SKM-1 treated with dmso at 0.1 percent for 144 hours (cell line): ENCODE data around the gene ST6GALNAC3.

ENCODE experiments used
- DNase-seq: peaks from one replicate; lab custom pipeline; 2025; ENCODE audit not compliant: unreplicated experiment; lab: John Stamatoyannopoulos, UW

The ST6GALNAC3 gene

GRCh38 chr1:76418531-76418930 is 344.0 kb downstream of the ST6GALNAC3 start:
- DNase-seq: no peak

GRCh38 chr1:76419603-76420002 is 345.1 kb downstream of the ST6GALNAC3 start:
- no peak for DNase-seq

- no peak for DNase-seq
These were observed 350.9 kb downstream of the ST6GALNAC3 start for GRCh38 chr1:76425201-76426145.

GRCh38 chr1:76426606-76427005 is 352.1 kb downstream of the ST6GALNAC3 start:
- DNase-seq: no peak

GRCh38 chr1:76428028-76428427 is 353.5 kb downstream of the ST6GALNAC3 start:
- no peak for DNase-seq

GRCh38 chr1:76430531-76430930 is 356.0 kb downstream of the ST6GALNAC3 start:
- no peak for DNase-seq

GRCh38 chr1:76433526-76433925 is 359.0 kb downstream of the ST6GALNAC3 start:
- DNase-seq: no peak

- DNase-seq: no peak
These were observed 368.7 kb downstream of the ST6GALNAC3 start for GRCh38 chr1:76443217-76443616.

GRCh38 chr1:76444773-76445172 is 370.2 kb downstream of the ST6GALNAC3 start:
- no peak for DNase-seq

GRCh38 chr1:76450229-76450628 is 375.7 kb downstream of the ST6GALNAC3 start:
- DNase-seq: no peak

- DNase-seq: no peak
These were observed 388.7 kb downstream of the ST6GALNAC3 start for GRCh38 chr1:76463278-76463677.

GRCh38 chr1:76463849-76464248 is 389.3 kb downstream of the ST6GALNAC3 start:
- DNase-seq: no peak

- DNase-seq: no peak
These were observed 390.5 kb downstream of the ST6GALNAC3 start for GRCh38 chr1:76465030-76465429.

- no peak for DNase-seq
These were observed 395.6 kb downstream of the ST6GALNAC3 start for GRCh38 chr1:76470166-76470565.

- no peak for DNase-seq
These were observed 397.0 kb downstream of the ST6GALNAC3 start for GRCh38 chr1:76471536-76471935.

GRCh38 chr1:76473591-76473990 is 399.0 kb downstream of the ST6GALNAC3 start:
- no peak for DNase-seq

GRCh38 chr1:76474922-76475321 is 400.4 kb downstream of the ST6GALNAC3 start:
- DNase-seq: no peak

- DNase-seq: no peak
These were observed 402.6 kb downstream of the ST6GALNAC3 start for GRCh38 chr1:76477156-76477555.

GRCh38 chr1:76480827-76481226 is 406.3 kb downstream of the ST6GALNAC3 start:
- no peak for DNase-seq

- no peak for DNase-seq
These were observed 407.1 kb downstream of the ST6GALNAC3 start for GRCh38 chr1:76481672-76482071.

- DNase-seq: no peak
These were observed 407.7 kb downstream of the ST6GALNAC3 start for GRCh38 chr1:76482272-76482671.

GRCh38 chr1:76491737-76492136 is 417.2 kb downstream of the ST6GALNAC3 start:
- no peak for DNase-seq
